22Rv1 (cell line): ENCODE results near the gene SNHG17.

ENCODE experiments used
- H3K27ac ChIP-seq: fragments of 450-650 bp; 2 replicates; pipeline ENCODE4 v1.5.1; 2017
- CTCF ChIP-seq: fragments of 450-650 bp; IDR thresholded peaks from 2 replicates; pipeline ENCODE4 v1.5.1; 2017; ENCODE audit warnings: mild to moderate bottlenecking
- ZFX ChIP-seq: fragments of 450-650 bp; IDR thresholded peaks from 2 replicates; pipeline ENCODE4 v1.6.1; 2017; ENCODE audit warnings: antibody characterized with exemption, borderline replicate concordance

SNHG17 gene

DNA sequence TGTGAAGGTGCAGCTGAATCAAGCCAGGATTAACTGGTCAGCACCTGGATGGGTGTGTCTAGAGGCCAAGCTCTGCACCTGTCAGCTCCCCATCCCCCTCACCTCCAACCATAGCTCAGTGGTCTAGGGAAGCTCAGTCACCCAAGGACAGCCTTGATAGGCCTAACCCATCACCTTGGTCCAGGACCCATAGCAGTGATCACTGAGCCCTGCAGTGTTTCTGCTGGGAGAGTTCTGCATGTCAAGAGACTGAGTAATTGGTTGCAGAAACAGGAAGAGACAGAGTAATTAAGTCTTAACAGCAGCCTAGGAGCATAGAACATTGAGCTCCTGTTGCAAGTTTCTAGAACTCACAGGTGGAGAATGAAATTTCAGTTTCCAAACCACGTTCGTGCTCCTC lies 18.8 kb upstream of the SNHG17 start:
- no peak for TF ChIP-seq ZFX
- TF ChIP-seq CTCF: no peak
- no peak overlapping the region for H3K27ac ChIP-seq

DNA sequence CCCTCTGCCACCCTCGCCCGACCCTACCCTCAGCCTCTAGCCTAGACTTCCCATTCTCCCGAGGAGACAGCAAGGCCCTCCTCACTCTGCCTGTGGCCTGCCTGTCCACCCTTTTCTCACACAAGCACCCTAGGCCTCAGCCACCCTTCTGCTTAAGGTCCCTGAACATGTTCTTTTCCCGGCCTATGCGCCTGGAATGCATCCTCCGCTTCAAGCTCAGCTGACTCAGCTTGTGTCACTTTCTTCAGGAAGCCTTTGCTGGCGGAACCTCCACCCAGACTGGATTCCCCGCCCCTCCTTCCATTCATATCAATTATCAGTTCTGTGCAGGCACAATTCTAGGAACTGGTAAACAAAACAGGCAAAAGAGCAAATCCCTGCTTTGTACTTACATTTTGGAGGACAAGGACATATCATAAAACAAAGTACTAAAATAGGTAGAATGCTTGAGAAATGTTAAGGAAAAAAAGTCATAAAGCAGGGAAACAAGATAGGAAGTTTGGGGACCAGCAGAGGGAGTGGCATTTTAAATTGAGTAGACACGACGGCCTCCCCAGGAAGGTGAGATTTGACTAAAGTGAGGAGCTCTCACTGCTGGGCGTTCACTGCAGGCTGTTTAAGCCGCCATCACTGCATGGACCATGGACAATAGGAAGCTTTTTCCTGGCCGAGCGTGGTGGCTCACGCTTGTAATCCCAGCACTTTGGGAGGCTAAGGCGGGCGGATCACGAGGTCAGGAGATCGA lies 17.9 kb upstream of the SNHG17 start:
- TF ChIP-seq CTCF: no peak
- TF ChIP-seq ZFX: no peak
- H3K27ac ChIP-seq: no peak overlapping the region

GRCh38 chr20:38450412-38450975 lies 15.4 kb upstream of the SNHG17 start:
- TF ChIP-seq ZFX (no peak), CTCF (no peak)
- no peak overlapping the region for H3K27ac ChIP-seq

GRCh38 chr20:38449046-38449445 lies 13.9 kb upstream of the SNHG17 start:
- no peak for TF ChIP-seq CTCF
- TF ChIP-seq ZFX: no peak
- no peak overlapping the region for H3K27ac ChIP-seq

- 0 out of 2 replicates have a peak overlapping the region, but pooled peaks have one; percentile 1 for H3K27ac ChIP-seq
- TF ChIP-seq ZFX (no peak), CTCF (no peak)
Observed at GRCh38 chr20:38447931-38448675, 13.0 kb upstream of the SNHG17 start.

- TF ChIP-seq ZFX: no peak
- no peak for TF ChIP-seq CTCF
- H3K27ac ChIP-seq: peak overlapping the region; percentile 60
Observed at GRCh38 chr20:38447251-38447661, 12.1 kb upstream of the SNHG17 start.
